ENCODE results near the gene ANAPC16.
"Not testable (repeated sequence)": the region's sequence is repeated elsewhere in the genome, so short reads cannot be mapped to it uniquely, and the experiment has no call there.

The ANAPC16 gene

GRCh38 chr10:72211832-72212231, 4.0 kb upstream of the ANAPC16 start:
- DNase-seq (ENCODE audit: low read depth, low spot score): not testable (repeated sequence)

GRCh38 chr10:72218325-72218724, 2.5 kb downstream of the ANAPC16 start:
- DNase-seq (ENCODE audit: low read depth, low spot score): no peak

- DNase-seq (ENCODE audit: low read depth, low spot score): no peak
These were observed 2.9 kb downstream of the ANAPC16 start for GRCh38 chr10:72218726-72219125.

DNA sequence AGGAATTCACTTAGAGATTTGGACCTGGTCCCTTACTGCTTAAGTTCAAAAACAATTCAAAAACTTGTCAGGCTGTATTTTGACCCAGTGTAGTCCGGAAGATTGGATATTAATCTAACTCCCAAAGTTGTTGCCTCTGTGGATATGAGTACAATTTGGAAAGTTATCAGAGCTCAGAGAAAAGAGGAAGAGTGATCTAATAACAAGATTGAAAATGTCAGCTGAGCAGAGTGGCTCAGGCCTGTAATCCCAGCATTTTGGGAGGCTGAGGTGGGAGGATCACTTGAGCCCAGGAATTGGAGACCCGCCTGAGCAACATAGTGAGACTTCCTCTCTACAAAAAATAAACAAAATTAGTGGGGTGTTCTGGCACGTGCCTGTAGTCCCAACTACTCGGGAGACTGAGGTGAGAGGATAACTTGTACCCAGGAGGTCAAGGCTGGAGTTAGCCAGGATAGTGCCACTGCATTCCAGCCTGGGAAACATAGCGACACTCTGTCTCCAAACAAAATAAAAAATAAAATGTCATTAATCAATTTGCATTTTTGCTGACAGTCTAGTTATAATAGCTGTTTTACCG, 3.5 kb downstream of the ANAPC16 start:
- no peak for DNase-seq (ENCODE audit: low read depth, low spot score)

DNA sequence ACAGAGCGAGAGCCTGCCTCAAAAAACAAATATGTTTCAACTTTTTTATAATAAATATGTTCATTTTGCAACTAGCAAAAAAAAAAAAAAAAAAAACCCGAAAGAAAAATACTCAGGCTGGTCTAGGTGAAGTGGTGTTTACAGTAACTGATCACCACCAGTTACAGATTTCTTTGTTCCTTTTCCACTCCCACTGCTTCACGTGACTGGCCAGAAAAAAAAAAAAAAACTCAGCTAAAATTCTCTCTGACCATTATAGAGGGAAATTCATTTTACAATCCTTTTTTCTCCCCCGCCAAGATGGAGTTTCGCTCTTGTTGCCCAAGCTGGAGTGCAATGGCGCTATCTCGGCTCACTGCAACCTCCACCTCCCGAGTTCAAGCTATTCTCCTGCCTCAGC, 4.8 kb downstream of the ANAPC16 start:
- no peak for DNase-seq (ENCODE audit: low read depth, low spot score)

DNA sequence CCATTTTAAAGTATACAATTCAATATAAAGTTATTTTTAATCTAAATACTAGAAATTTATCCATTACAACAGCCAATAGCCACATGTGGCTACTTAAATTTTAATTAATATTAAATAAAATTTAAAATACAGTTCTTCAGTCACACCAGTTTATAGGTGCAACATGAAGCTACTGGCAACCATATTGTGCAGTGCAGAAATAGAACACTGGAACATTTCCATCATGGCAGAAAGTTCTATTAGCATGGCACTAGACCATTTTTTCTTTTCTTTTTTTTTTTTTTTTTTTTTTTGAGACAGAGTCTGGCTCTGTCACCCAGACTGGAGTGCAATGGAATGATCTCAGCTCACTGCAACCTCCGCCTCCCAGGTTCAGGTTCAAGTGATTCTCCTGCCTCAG, 5.5 kb downstream of the ANAPC16 start:
- DNase-seq (ENCODE audit: low read depth, low spot score): no peak

DNA sequence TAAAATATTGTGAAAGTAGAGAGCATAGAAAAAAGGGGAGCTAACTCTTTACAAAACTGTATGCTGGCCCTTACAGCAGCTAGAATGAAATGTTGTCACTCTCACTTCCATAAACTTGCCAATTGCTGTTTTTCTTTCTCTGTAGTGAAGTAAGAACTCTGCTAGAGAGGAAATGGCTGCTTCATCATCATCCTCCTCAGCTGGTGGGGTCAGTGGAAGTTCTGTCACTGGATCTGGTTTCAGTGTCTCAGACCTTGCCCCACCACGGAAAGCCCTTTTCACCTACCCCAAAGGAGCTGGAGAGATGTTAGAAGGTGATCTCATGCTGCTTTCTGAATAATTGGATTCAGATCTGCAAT, 7.9 kb downstream of the ANAPC16 start:
- no peak for DNase-seq (ENCODE audit: low read depth, low spot score)

DNA sequence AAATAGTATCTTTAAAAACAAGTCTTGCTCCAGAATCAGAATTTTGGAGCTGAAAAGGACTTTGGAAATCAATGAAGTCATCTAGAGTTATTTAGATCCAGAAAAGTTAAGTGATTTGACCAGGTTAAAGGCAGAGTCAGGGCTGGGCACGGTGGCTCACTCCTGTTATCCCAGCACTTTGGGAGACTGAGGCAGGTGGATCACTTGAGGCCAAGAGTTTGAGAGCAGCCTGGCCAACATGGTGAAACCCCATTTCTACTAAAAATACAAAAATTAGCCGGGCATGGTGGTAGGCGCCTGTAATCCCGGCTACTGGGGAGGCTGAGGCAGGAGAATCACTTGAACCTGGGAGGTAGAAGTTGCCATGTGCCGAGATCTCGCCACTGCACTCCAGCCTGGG, 8.4 kb downstream of the ANAPC16 start:
- DNase-seq (ENCODE audit: low read depth, low spot score): not testable (repeated sequence)

DNA sequence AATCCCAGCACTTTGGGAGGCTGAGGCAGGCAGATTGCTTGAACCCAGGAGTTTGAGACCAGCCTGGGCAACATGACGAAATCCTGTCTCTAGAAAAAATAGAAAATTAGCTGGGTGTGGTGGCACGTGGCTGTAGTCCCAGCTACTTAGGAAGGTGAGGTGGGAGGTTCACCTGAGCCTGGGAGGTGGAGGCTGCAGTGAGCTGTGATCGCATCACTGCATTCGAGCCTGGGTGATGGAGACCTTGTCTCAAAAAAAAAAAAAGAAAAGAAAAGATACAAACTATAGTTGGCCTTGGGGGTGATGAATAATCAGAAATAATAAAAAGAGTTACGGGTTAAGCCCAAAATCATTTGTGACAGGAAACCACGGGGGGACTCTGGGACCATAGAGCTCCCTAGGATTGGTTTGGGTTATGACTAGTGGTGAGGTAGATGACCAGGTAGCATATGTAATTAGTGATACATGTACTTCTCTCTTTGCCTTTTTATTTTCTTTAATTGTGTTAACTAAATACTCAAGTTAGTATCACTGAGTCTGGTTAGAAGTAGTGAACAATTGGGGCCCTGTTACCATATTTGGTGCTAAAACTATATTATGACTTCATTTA, 10.7 kb downstream of the ANAPC16 start:
- no peak for DNase-seq (ENCODE audit: low read depth, low spot score)

- no peak for DNase-seq (ENCODE audit: low read depth, low spot score)
These were observed 12.0 kb downstream of the ANAPC16 start for GRCh38 chr10:72227826-72228225.

- no peak for DNase-seq (ENCODE audit: low read depth, low spot score)
These were observed 12.5 kb downstream of the ANAPC16 start for GRCh38 chr10:72228318-72228751.

- DNase-seq (ENCODE audit: low read depth, low spot score): no peak
These were observed 13.7 kb downstream of the ANAPC16 start for GRCh38 chr10:72229261-72230251.

DNA sequence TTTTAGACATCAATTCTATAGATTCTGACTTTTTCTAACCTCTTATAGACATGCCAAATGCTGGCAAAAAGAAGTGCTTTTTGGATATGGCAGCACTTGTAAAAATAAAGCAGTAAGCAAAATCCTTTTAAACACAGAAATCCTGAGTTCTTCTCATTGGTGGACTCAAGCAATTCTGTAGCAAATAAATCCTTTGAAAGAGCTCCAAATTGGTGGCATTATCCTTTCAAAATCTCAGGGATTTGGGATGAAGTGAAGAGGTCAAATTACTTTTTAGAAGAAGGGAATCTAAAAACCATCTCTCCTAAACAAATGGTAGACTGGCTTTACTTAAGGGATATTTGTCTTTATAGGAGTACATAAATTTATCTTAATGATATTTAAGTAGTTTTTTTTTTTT, 17.8 kb downstream of the ANAPC16 start:
- no peak for DNase-seq (ENCODE audit: low read depth, low spot score)

DNA sequence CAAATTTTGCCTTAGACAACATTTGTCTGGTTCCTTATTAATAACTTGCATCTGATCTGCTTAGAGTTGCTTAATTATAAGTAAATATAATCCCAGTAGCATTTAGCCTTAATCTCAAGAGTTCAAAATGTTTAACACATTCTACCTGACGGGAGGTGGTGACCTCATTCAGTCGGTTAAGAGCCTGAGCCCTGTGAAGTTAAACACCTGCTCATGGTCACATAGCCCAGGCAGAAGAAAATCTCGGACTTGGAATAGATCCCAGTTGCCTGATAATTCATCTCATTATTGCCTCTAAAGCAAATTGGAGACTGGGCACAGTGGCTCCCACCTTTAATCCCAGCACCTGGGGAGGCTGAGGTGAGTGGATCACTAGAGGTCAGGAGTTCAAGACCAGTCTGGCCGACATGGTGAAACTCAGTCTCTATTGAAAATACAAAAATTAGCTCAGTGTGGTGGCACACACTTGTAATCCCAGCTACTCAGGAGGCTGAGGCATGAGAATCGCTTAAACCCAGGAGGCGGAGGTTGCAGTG, 18.8 kb downstream of the ANAPC16 start:
- no peak for DNase-seq (ENCODE audit: low read depth, low spot score)

DNA sequence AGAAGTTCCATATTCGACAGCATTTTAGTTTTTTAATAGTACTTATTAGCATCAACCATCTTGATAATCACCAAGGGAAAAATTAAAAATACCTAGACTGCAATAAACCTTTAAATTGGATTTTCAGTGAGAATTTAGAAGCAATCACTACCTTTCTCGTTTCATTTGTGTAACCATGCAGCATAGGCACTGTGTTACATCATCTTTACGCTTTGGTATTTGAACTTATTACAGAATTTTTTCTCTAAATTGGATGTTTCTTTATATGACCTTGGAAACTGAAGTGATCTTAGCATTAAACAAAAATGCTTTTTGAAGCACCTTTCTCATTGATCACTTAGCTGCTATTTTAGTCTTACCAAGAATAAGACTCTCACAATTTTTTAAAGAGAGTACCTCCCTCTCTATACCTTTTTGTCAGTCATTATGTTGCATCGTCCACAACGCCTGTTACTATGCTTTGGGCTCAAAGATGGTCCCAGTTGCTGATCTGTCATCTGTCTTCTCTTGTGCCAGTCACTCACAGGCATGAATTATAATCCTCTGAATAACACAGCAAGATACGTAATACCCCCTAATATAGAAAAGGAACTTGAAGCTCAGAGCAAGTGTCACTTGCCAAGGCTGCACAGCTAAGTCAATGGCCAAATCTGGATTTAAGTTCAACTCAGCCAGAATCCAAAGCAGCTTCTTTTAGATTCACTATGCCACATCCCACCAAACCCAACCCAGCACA, 19.9 kb downstream of the ANAPC16 start:
- DNase-seq (ENCODE audit: low read depth, low spot score): no peak

- no peak for DNase-seq (ENCODE audit: low read depth, low spot score)
These were observed 22.8 kb downstream of the ANAPC16 start for GRCh38 chr10:72238392-72239175.

- no peak for DNase-seq (ENCODE audit: low read depth, low spot score)
These were observed 23.6 kb downstream of the ANAPC16 start for GRCh38 chr10:72239409-72239808.

DNA sequence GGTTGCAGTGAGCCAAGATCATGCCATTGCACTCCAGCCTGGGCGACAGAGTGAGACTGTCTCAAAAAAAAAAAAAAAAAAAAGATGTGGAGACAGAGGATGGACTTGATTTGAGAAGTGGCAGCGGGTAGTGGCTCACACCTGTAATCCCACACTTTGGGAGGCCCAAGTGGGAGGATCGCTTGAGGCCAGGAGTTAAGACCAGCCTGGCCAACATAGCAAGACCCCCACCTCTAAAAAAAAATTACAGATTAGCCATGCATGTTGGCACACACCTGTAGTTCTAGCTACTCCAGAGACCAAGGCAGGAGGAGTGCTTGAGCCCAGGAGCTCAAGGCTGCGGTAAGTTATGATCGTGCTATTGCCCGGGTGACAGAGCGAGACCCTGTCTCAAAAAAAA, 24.6 kb downstream of the ANAPC16 start:
- DNase-seq (ENCODE audit: low read depth, low spot score): no peak

- DNase-seq (ENCODE audit: low read depth, low spot score): no peak
These were observed 26.0 kb downstream of the ANAPC16 start for GRCh38 chr10:72241691-72242252.

GRCh38 chr10:72242675-72243074, 26.9 kb downstream of the ANAPC16 start:
- DNase-seq (ENCODE audit: low read depth, low spot score): no peak
